ENCODE data around the gene ZER1.

ZER1 gene

GRCh38 chr9:128735373-128735772, 36.4 kb downstream of the ZER1 start:
- DNase-seq (ENCODE audit: low read depth in 2 of 2) = no peak

GRCh38 chr9:128733256-128733655, 38.5 kb downstream of the ZER1 start:
- DNase-seq (ENCODE audit: low read depth in 2 of 2) = peak in 1 of 2 donors; percentile 4

GRCh38 chr9:128732576-128732975, 39.2 kb downstream of the ZER1 start:
- no peak for DNase-seq (ENCODE audit: low read depth in 2 of 2)

GRCh38 chr9:128731691-128732090, 40.0 kb downstream of the ZER1 start:
- no peak for DNase-seq (ENCODE audit: low read depth in 2 of 2)

- DNase-seq (ENCODE audit: low read depth in 2 of 2) = no peak
Measured at GRCh38 chr9:128731093-128731492, 40.6 kb downstream of the ZER1 start.

- DNase-seq (ENCODE audit: low read depth in 2 of 2) = no peak
Measured at GRCh38 chr9:128729766-128730517, 41.8 kb downstream of the ZER1 start.

- DNase-seq (ENCODE audit: low read depth in 2 of 2) = no peak
Measured at GRCh38 chr9:128729302-128729701, 42.4 kb downstream of the ZER1 start.

GRCh38 chr9:128728298-128728697, 43.4 kb downstream of the ZER1 start:
- no peak for DNase-seq (ENCODE audit: low read depth in 2 of 2)

- DNase-seq (ENCODE audit: low read depth in 2 of 2) = no peak
Measured at GRCh38 chr9:128727640-128728248, 44.0 kb downstream of the ZER1 start.

GRCh38 chr9:128724744-128725211, 46.9 kb downstream of the ZER1 start:
- DNase-seq (ENCODE audit: low read depth in 2 of 2) = peak in 1 of 2 donors; percentile 45

GRCh38 chr9:128723866-128724743, 47.6 kb downstream of the ZER1 start, which contains the start of gene ZDHHC12:
Gene ZDHHC12, minus strand, starts transcription at chr9:128724127. Its CDS starts 34 bp downstream, at chr9:128724093.
- peak; percentile 98 to 100 for DNase-seq (ENCODE audit: low read depth in 2 of 2)

- no peak for DNase-seq (ENCODE audit: low read depth in 2 of 2)
Measured at GRCh38 chr9:128723352-128723865, 48.3 kb downstream of the ZER1 start.

GRCh38 chr9:128722380-128723351, 49.1 kb downstream of the ZER1 start:
- DNase-seq (ENCODE audit: low read depth in 2 of 2) = no peak

- no peak for DNase-seq (ENCODE audit: low read depth in 2 of 2)
Measured at GRCh38 chr9:128721487-128722010, 50.2 kb downstream of the ZER1 start.

GRCh38 chr9:128720841-128721486, 50.8 kb downstream of the ZER1 start:
- no peak for DNase-seq (ENCODE audit: low read depth in 2 of 2)

- DNase-seq (ENCODE audit: low read depth in 2 of 2) = no peak
Measured at GRCh38 chr9:128719919-128720605, 51.7 kb downstream of the ZER1 start.

GRCh38 chr9:128718475-128718874, 53.3 kb downstream of the ZER1 start:
- DNase-seq (ENCODE audit: low read depth in 2 of 2) = no peak

- no peak for DNase-seq (ENCODE audit: low read depth in 2 of 2)
Measured at GRCh38 chr9:128718047-128718446, 53.7 kb downstream of the ZER1 start.

GRCh38 chr9:128716581-128717254, 55.0 kb downstream of the ZER1 start:
- DNase-seq (ENCODE audit: low read depth in 2 of 2) = no peak

Measured in stimulated activated CD4-positive, alpha-beta T cell treated with anti-CD3 and anti-CD28 coated beads, Interleukin-4, amount 100 ng/mL, for 48 hours (primary cell).